ENCODE results near the gene UTP3.

UTP3 gene

DNA sequence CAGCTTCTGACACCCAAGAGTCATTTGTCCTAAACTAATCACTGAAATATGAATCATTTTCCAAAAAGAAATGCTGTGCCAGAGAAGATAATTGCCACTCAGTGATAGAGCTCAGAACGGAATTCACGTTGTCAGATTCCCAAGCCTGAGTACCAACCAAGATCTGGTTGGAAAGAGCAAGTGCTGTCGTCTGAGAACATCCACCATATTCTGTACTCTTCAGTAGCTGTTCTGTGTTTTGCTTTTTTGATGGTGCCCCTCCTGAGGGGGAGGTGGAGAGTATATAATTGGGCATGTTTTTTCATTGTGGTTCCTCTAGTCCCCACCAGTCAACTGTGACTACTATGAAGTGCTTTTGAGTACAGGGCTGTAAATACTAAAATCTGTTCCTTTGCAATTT is 46.6 kb downstream of the UTP3 start (continued):
- TF ChIP-seq CSDC2 (CRISPR knock-in tag; IDR thresholded peaks at IDR 0.05) = no peak
- no peak for TF ChIP-seq BACH2 (CRISPR knock-in tag; IDR thresholded peaks at IDR 0.05; ENCODE audit: borderline replicate concordance)
- no peak for TF ChIP-seq TOX (CRISPR knock-in tag; IDR thresholded peaks at IDR 0.05; ENCODE audit: borderline replicate concordance)
- no peak for TF ChIP-seq TCF4 (CRISPR knock-in tag; IDR thresholded peaks at IDR 0.05; ENCODE audit: borderline replicate concordance)
- no peak for TF ChIP-seq RARB (CRISPR knock-in tag; IDR thresholded peaks at IDR 0.05)
- TF ChIP-seq GLIS3 (CRISPR knock-in tag; IDR thresholded peaks at IDR 0.05) = no peak
- no peak for TF ChIP-seq ISL1 (CRISPR knock-in tag; IDR thresholded peaks at IDR 0.05)
- TF ChIP-seq OSR1 (CRISPR knock-in tag; IDR thresholded peaks at IDR 0.05) = no peak

DNA sequence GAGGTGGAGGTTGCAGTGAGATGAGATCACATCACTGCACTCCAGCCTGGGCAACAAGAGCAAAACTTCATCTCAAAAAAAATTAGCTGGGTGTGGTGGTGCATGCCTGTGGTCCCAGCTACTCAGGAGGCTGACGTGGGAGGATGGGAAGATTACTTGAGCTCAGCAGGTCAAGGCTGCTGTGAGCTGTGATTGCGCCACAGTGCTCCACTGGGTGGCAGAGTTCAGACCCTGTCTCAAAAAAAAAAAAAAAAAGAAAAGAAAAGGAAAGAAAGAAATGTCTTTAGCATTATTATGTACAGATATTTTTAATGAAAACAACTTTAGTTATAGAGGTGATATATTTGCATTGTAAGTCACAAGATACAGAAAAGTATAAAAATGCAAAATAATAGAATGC is 47.6 kb downstream of the UTP3 start:
- peak; percentile 82 for ATAC-seq

DNA sequence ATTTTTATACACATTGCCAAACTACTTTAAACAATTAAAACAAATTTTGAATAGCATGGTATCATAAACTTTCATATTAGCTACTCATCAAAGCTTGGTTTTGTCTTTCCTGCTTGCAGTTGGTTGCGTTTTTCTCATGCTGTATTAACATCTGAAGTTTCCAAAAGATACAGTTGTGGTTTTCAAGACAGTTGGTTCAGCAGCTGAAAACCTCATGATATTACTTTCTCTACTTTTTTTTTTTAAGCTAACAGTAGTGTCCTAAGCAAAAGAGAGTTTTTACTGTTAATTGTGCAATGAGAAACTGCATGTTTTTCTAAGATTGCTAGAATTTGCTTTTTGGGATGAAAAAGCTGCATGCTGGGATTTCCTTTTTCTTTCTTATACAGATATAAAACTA is 48.7 kb downstream of the UTP3 start:
- TF ChIP-seq TOX (CRISPR knock-in tag; IDR thresholded peaks at IDR 0.05; ENCODE audit: borderline replicate concordance) (no peak), ZFP30 (CRISPR knock-in tag; IDR thresholded peaks at IDR 0.05) (no peak), BACH2 (CRISPR knock-in tag; IDR thresholded peaks at IDR 0.05; ENCODE audit: borderline replicate concordance) (no peak), ZFP3 (CRISPR knock-in tag; IDR thresholded peaks at IDR 0.05) (no peak), RARB (CRISPR knock-in tag; IDR thresholded peaks at IDR 0.05) (no peak), SNAI2 (CRISPR knock-in tag; IDR thresholded peaks at IDR 0.05) (no peak)
- TF ChIP-seq, protein P1, sequence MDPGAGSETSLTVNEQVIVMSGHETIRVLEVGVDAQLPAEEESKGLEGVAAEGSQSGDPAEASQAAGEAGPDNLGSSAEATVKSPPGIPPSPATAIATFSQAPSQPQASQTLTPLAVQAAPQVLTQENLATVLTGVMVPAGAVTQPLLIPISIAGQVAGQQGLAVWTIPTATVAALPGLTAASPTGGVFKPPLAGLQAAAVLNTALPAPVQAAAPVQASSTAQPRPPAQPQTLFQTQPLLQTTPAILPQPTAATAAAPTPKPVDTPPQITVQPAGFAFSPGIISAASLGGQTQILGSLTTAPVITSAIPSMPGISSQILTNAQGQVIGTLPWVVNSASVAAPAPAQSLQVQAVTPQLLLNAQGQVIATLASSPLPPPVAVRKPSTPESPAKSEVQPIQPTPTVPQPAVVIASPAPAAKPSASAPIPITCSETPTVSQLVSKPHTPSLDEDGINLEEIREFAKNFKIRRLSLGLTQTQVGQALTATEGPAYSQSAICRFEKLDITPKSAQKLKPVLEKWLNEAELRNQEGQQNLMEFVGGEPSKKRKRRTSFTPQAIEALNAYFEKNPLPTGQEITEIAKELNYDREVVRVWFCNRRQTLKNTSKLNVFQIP (CRISPR knock-in tag; IDR thresholded peaks at IDR 0.05; ENCODE audit: borderline replicate concordance, low read depth) = no peak
- TF ChIP-seq, protein P2, sequence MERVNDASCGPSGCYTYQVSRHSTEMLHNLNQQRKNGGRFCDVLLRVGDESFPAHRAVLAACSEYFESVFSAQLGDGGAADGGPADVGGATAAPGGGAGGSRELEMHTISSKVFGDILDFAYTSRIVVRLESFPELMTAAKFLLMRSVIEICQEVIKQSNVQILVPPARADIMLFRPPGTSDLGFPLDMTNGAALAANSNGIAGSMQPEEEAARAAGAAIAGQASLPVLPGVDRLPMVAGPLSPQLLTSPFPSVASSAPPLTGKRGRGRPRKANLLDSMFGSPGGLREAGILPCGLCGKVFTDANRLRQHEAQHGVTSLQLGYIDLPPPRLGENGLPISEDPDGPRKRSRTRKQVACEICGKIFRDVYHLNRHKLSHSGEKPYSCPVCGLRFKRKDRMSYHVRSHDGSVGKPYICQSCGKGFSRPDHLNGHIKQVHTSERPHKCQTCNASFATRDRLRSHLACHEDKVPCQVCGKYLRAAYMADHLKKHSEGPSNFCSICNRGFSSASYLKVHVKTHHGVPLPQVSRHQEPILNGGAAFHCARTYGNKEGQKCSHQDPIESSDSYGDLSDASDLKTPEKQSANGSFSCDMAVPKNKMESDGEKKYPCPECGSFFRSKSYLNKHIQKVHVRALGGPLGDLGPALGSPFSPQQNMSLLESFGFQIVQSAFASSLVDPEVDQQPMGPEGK (CRISPR knock-in tag; IDR thresholded peaks at IDR 0.05; ENCODE audit: borderline replicate concordance) = no peak
- TF ChIP-seq, protein P3, sequence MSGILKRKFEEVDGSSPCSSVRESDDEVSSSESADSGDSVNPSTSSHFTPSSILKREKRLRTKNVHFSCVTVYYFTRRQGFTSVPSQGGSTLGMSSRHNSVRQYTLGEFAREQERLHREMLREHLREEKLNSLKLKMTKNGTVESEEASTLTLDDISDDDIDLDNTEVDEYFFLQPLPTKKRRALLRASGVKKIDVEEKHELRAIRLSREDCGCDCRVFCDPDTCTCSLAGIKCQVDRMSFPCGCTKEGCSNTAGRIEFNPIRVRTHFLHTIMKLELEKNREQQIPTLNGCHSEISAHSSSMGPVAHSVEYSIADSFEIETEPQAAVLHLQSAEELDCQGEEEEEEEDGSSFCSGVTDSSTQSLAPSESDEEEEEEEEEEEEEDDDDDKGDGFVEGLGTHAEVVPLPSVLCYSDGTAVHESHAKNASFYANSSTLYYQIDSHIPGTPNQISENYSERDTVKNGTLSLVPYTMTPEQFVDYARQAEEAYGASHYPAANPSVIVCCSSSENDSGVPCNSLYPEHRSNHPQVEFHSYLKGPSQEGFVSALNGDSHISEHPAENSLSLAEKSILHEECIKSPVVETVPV (CRISPR knock-in tag; IDR thresholded peaks at IDR 0.05) = no peak
- ATAC-seq = no peak

DNA sequence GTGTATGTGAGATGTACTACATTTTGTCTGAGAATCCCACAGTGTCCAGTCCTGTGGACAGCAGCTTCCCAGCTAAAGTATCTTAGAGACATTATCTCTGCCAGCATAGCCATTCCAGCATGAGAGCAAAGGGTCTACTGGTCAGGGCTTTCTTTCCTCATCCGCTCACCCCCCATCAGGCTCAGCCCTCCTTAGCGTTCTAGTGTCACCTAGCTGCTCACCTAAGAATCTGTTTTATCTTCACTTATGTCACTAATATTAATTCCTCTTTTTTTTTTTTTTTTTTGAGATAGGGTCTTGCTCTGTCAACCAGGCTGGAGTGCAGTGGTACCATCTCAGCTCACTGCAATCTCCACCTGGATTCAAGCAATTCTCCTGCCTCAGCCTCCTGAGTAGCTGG is 49.1 kb downstream of the UTP3 start:
- no peak for ATAC-seq
- TF ChIP-seq ZFP3 (CRISPR knock-in tag; IDR thresholded peaks at IDR 0.05) (no peak), ISL1 (CRISPR knock-in tag; IDR thresholded peaks at IDR 0.05) (no peak), GLIS3 (CRISPR knock-in tag; IDR thresholded peaks at IDR 0.05) (no peak), ZC3H10 (CRISPR knock-in tag; IDR thresholded peaks at IDR 0.05) (no peak), SNAI2 (CRISPR knock-in tag; IDR thresholded peaks at IDR 0.05) (no peak), ESRRG (CRISPR knock-in tag; IDR thresholded peaks at IDR 0.05) (no peak), ZNF565 (CRISPR knock-in tag; conservative IDR thresholded peaks at IDR 0.05; ENCODE audit: low read depth) (no peak), ZNF70 (CRISPR knock-in tag; IDR thresholded peaks at IDR 0.05) (no peak), BACH2 (CRISPR knock-in tag; IDR thresholded peaks at IDR 0.05; ENCODE audit: borderline replicate concordance) (no peak), TOX (CRISPR knock-in tag; IDR thresholded peaks at IDR 0.05; ENCODE audit: borderline replicate concordance) (no peak), PPARA (CRISPR knock-in tag; IDR thresholded peaks at IDR 0.05; ENCODE audit: borderline replicate concordance) (no peak), TCF4 (CRISPR knock-in tag; IDR thresholded peaks at IDR 0.05; ENCODE audit: borderline replicate concordance) (no peak), ZNF8 (CRISPR knock-in tag; IDR thresholded peaks at IDR 0.05) (no peak)
- TF ChIP-seq, protein P3 (CRISPR knock-in tag; IDR thresholded peaks at IDR 0.05) = no peak
- TF ChIP-seq, protein P2 (CRISPR knock-in tag; IDR thresholded peaks at IDR 0.05; ENCODE audit: borderline replicate concordance) = no peak
- TF ChIP-seq, protein P4, sequence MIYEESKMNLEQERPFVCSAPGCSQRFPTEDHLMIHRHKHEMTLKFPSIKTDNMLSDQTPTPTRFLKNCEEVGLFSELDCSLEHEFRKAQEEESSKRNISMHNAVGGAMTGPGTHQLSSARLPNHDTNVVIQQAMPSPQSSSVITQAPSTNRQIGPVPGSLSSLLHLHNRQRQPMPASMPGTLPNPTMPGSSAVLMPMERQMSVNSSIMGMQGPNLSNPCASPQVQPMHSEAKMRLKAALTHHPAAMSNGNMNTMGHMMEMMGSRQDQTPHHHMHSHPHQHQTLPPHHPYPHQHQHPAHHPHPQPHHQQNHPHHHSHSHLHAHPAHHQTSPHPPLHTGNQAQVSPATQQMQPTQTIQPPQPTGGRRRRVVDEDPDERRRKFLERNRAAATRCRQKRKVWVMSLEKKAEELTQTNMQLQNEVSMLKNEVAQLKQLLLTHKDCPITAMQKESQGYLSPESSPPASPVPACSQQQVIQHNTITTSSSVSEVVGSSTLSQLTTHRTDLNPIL (CRISPR knock-in tag; IDR thresholded peaks at IDR 0.05; ENCODE audit: low read depth) = no peak
